Activated naive CD8-positive, alpha-beta T cell treated with anti-CD3 and anti-CD28 coated beads for 36 hours (primary cell): Measurements from ENCODE around the gene WEE2. TPM values are rescaled to one million over a fixed set of nuclear protein-coding genes. Genes with fewer than 3 reads are reported as not detected.

Experiments
- DNase-seq: peaks from one replicate; pipeline ENCODE4 v3.0.0; 2021
- H3K27ac Mint-ChIP-seq: one replicate; pipeline ENCODE4 v1.8.0; 2022; ENCODE audit warnings: mild to moderate bottlenecking, moderate library complexity, mixed read lengths
- H3K27me3 Mint-ChIP-seq: one replicate; pipeline ENCODE4 v1.8.0; 2022; ENCODE audit warnings: mild to moderate bottlenecking, mixed read lengths
- H3K36me3 Mint-ChIP-seq: one replicate; pipeline ENCODE4 v1.8.0; 2021; ENCODE audit warnings: mild to moderate bottlenecking, mixed read lengths
- H3K4me1 Mint-ChIP-seq: one replicate; pipeline ENCODE4 v1.8.0; 2021; ENCODE audit warnings: mixed read lengths
- H3K4me3 Mint-ChIP-seq: one replicate; pipeline ENCODE4 v1.8.0; 2022; ENCODE audit warnings: mild to moderate bottlenecking, moderate library complexity, mixed read lengths
- H3K9me3 Mint-ChIP-seq: one replicate; pipeline ENCODE4 v1.8.0; 2022; ENCODE audit warnings: mixed read lengths
- total RNA-seq, 2 experiments: library from RNA; stranded (reverse); gene quantifications; one replicate each; pipeline ENCODE4 v1.2.3, GENCODE V29; 2021

The WEE2 gene
- total RNA-seq, 2 experiments from 2014 or later: not detected

- H3K4me1 Mint-ChIP-seq: peaks cover 56% of the 10 kb centered on the region
- H3K36me3 Mint-ChIP-seq: peaks cover 3% of the 10 kb centered on the region
- peaks cover 5% of the 10 kb centered on the region for H3K27me3 Mint-ChIP-seq
- peak overlapping the region; percentile 73 for H3K4me3 Mint-ChIP-seq
- H3K9me3 Mint-ChIP-seq: no peaks in the 10 kb centered on the region
- no peak for DNase-seq
- H3K27ac Mint-ChIP-seq: peak overlapping the region; percentile 2
These were observed 7.8 kb upstream of the WEE2 start for GRCh38 chr7:141700296-141700847.

GRCh38 chr7:141700848-141701371, 7.2 kb upstream of the WEE2 start:
- Mint-ChIP-seq H3K4me1 (peaks cover 51% of the 10 kb centered on the region), H3K9me3 (no peaks in the 10 kb centered on the region)

GRCh38 chr7:141701489-141702046, 6.6 kb upstream of the WEE2 start:
- H3K27me3 Mint-ChIP-seq: peaks cover 5% of the 10 kb centered on the region
- peak overlapping the region; percentile 39 for H3K27ac Mint-ChIP-seq
- peaks cover 46% of the 10 kb centered on the region for H3K4me1 Mint-ChIP-seq
- H3K4me3 Mint-ChIP-seq: peak overlapping the region; percentile 73
- H3K36me3 Mint-ChIP-seq: peaks cover 3% of the 10 kb centered on the region
- DNase-seq: peak; percentile 77
- H3K9me3 Mint-ChIP-seq: no peaks in the 10 kb centered on the region

More at GRCh38 chr7:141700848-141701371, 7.2 kb upstream of the WEE2 start:
- H3K27me3 Mint-ChIP-seq: peaks cover 5% of the 10 kb centered on the region
- peak overlapping the region; percentile 2 for H3K27ac Mint-ChIP-seq
- peak overlapping the region; percentile 73 for H3K4me3 Mint-ChIP-seq
- H3K36me3 Mint-ChIP-seq: peaks cover 3% of the 10 kb centered on the region
- DNase-seq: no peak

- H3K36me3 Mint-ChIP-seq: peaks cover 3% of the 10 kb centered on the region
These were observed 6.0 kb upstream of the WEE2 start, which contains the start of gene DENND11 for GRCh38 chr7:141702047-141702567. DENND11 (minus strand) TSS chr7:141702166; CDS start chr7:141702153, 13 bp downstream.

GRCh38 chr7:141702892-141703291, 5.3 kb upstream of the WEE2 start:
- no peak overlapping the region for H3K27ac Mint-ChIP-seq
- peaks cover 3% of the 10 kb centered on the region for H3K36me3 Mint-ChIP-seq
- peaks cover 5% of the 10 kb centered on the region for H3K27me3 Mint-ChIP-seq
- no peaks in the 10 kb centered on the region for H3K9me3 Mint-ChIP-seq
- no peak overlapping the region for H3K4me3 Mint-ChIP-seq
- DNase-seq: no peak
- peaks cover 33% of the 10 kb centered on the region for H3K4me1 Mint-ChIP-seq

More at GRCh38 chr7:141702047-141702567, 6.0 kb upstream of the WEE2 start, which contains the start of gene DENND11:
- H3K27ac Mint-ChIP-seq: peak within 1 kb of the TSS; percentile 39
- peak; percentile 67 for DNase-seq
- H3K4me1 Mint-ChIP-seq: peaks cover 40% of the 10 kb centered on the region
- H3K27me3 Mint-ChIP-seq: peaks cover 5% of the 10 kb centered on the region
- no peaks in the 10 kb centered on the region for H3K9me3 Mint-ChIP-seq
- peak within 1 kb of the TSS; percentile 73 for H3K4me3 Mint-ChIP-seq

GRCh38 chr7:141704112-141704511, 4.0 kb upstream of the WEE2 start:
- peaks cover 3% of the 10 kb centered on the region for H3K36me3 Mint-ChIP-seq
- H3K27ac Mint-ChIP-seq: no peak overlapping the region
- DNase-seq: no peak
- H3K4me1 Mint-ChIP-seq: peaks cover 20% of the 10 kb centered on the region
- peaks cover 5% of the 10 kb centered on the region for H3K27me3 Mint-ChIP-seq
- H3K4me3 Mint-ChIP-seq: no peak overlapping the region
- H3K9me3 Mint-ChIP-seq: no peaks in the 10 kb centered on the region

GRCh38 chr7:141704741-141705140, 3.4 kb upstream of the WEE2 start:
- no peak overlapping the region for H3K4me3 Mint-ChIP-seq
- peaks cover 5% of the 10 kb centered on the region for H3K27me3 Mint-ChIP-seq

GRCh38 chr7:141706239-141707064, 1.7 kb upstream of the WEE2 start:
- Mint-ChIP-seq H3K27me3 (peaks cover 5% of the 10 kb centered on the region), H3K36me3 (no peaks in the 10 kb centered on the region), H3K4me1 (peaks cover 4% of the 10 kb centered on the region), H3K27ac (no peak overlapping the region), H3K9me3 (no peaks in the 10 kb centered on the region), H3K4me3 (no peak overlapping the region)
- DNase-seq: no peak

More at GRCh38 chr7:141704741-141705140, 3.4 kb upstream of the WEE2 start:
- Mint-ChIP-seq H3K36me3 (peaks cover 3% of the 10 kb centered on the region), H3K27ac (no peak overlapping the region), H3K4me1 (peaks cover 15% of the 10 kb centered on the region), H3K9me3 (no peaks in the 10 kb centered on the region)
- no peak for DNase-seq

- no peak for DNase-seq
- H3K9me3 Mint-ChIP-seq: no peaks in the 10 kb centered on the region
- H3K4me3 Mint-ChIP-seq: no peak overlapping the region
- H3K27me3 Mint-ChIP-seq: no peaks in the 10 kb centered on the region
- H3K36me3 Mint-ChIP-seq: no peaks in the 10 kb centered on the region
- H3K4me1 Mint-ChIP-seq: no peaks in the 10 kb centered on the region
- no peak overlapping the region for H3K27ac Mint-ChIP-seq
These were observed 1.2 kb downstream of the WEE2 start for GRCh38 chr7:141709318-141709717.

GRCh38 chr7:141709749-141710148, 1.6 kb downstream of the WEE2 start:
- no peak for DNase-seq
- no peaks in the 10 kb centered on the region for H3K36me3 Mint-ChIP-seq
- H3K27me3 Mint-ChIP-seq: no peaks in the 10 kb centered on the region
- H3K4me3 Mint-ChIP-seq: no peak overlapping the region
- no peaks in the 10 kb centered on the region for H3K4me1 Mint-ChIP-seq
- H3K9me3 Mint-ChIP-seq: no peaks in the 10 kb centered on the region
- no peak overlapping the region for H3K27ac Mint-ChIP-seq

GRCh38 chr7:141710301-141710700, 2.1 kb downstream of the WEE2 start:
- H3K4me1 Mint-ChIP-seq: no peaks in the 10 kb centered on the region
- no peak for DNase-seq
- H3K27me3 Mint-ChIP-seq: no peaks in the 10 kb centered on the region
- H3K9me3 Mint-ChIP-seq: no peaks in the 10 kb centered on the region
- no peak overlapping the region for H3K4me3 Mint-ChIP-seq
- H3K36me3 Mint-ChIP-seq: no peaks in the 10 kb centered on the region
- no peak overlapping the region for H3K27ac Mint-ChIP-seq

GRCh38 chr7:141712603-141713255, 4.6 kb downstream of the WEE2 start:
- Mint-ChIP-seq H3K4me1 (no peaks in the 10 kb centered on the region), H3K9me3 (no peaks in the 10 kb centered on the region), H3K4me3 (no peak overlapping the region), H3K27me3 (no peaks in the 10 kb centered on the region), H3K36me3 (no peaks in the 10 kb centered on the region), H3K27ac (no peak overlapping the region)
- DNase-seq: no peak

- Mint-ChIP-seq H3K4me1 (no peaks in the 10 kb centered on the region), H3K27ac (no peak overlapping the region), H3K4me3 (no peak overlapping the region), H3K36me3 (no peaks in the 10 kb centered on the region), H3K27me3 (no peaks in the 10 kb centered on the region), H3K9me3 (no peaks in the 10 kb centered on the region)
- no peak for DNase-seq
These were observed 5.7 kb downstream of the WEE2 start for GRCh38 chr7:141713890-141714289.

- Mint-ChIP-seq H3K4me3 (no peak overlapping the region), H3K36me3 (no peaks in the 10 kb centered on the region), H3K9me3 (no peaks in the 10 kb centered on the region), H3K4me1 (no peaks in the 10 kb centered on the region), H3K27me3 (no peaks in the 10 kb centered on the region), H3K27ac (no peak overlapping the region)
- no peak for DNase-seq
These were observed 6.4 kb downstream of the WEE2 start for GRCh38 chr7:141714571-141714970.
